Small intestine (tissue), 7 donors: ENCODE measurements around the gene OGA. TPM values are rescaled to one million over a fixed set of nuclear protein-coding genes. Genes with fewer than 3 reads are reported as not detected.
"Not testable (repeated sequence)": the region's sequence is repeated elsewhere in the genome, so short reads cannot be mapped to it uniquely, and the experiment has no call there.

Experiments
- DNase-seq, 2 donors: peaks; one replicate each; pipeline versions ENCODE4 v3.0.0 to v3.0.0-alpha.2; 2013
- FAIRE-seq: peaks from 2 replicates; lab custom pipeline; 2012; peaks lifted over from hg19 to GRCh38; lab: Jason Lieb, UNC
- H3K27ac ChIP-seq, 3 donors: one replicate each; pipeline ENCODE4 v1.5.1; 2013; ENCODE audit warnings: low read length in 2 of 3, mild to moderate bottlenecking in 2 of 3, control low read depth in 1 of 3, inconsistent platforms in 1 of 3, low read depth in 1 of 3, moderate library complexity in 1 of 3
- H3K27me3 ChIP-seq, 3 donors: one replicate each; pipeline ENCODE4 v1.6.1; 2013; ENCODE audit warnings: low read length in 3 of 3, inconsistent platforms in 1 of 3; ENCODE audit not compliant: control insufficient read depth in 3 of 3, insufficient read depth in 3 of 3
- H3K36me3 ChIP-seq, 3 donors: one replicate each; pipeline ENCODE4 v1.6.1; 2013; ENCODE audit warnings: low read length in 3 of 3, inconsistent platforms in 1 of 3, low read depth in 1 of 3, mild to moderate bottlenecking in 1 of 3, moderate library complexity in 1 of 3; ENCODE audit not compliant: control insufficient read depth in 3 of 3, insufficient read depth in 2 of 3
- H3K4me1 ChIP-seq, 3 donors: one replicate each; pipeline ENCODE4 v1.6.1; 2013; ENCODE audit warnings: low read length in 2 of 3, inconsistent platforms in 1 of 3, low read depth in 1 of 3, mild to moderate bottlenecking in 1 of 3, moderate library complexity in 1 of 3; ENCODE audit not compliant: control insufficient read depth in 3 of 3, insufficient read depth in 2 of 3
- H3K4me3 ChIP-seq, 3 donors: one replicate each; pipeline ENCODE4 v1.5.1; 2013; ENCODE audit warnings: low read length in 3 of 3, control low read depth in 1 of 3, inconsistent platforms in 1 of 3, low read depth in 1 of 3, mild to moderate bottlenecking in 1 of 3, moderate library complexity in 1 of 3
- H3K9me3 ChIP-seq, 2 donors: one replicate each; pipeline ENCODE4 v1.6.1; 2013; ENCODE audit warnings: low read depth in 1 of 2, low read length in 1 of 2; ENCODE audit not compliant: control insufficient read depth in 2 of 2, insufficient read depth in 1 of 2
- whole genome bisulfite sequencing, 3 donors: extraction: QIAGEN DNeasy Blood & Tissue Kit; methylation state at CpG; one replicate each; pipeline ENCODE4 v1.1.7; 2013; 5-methylcytosine and 5-hydroxymethylcytosine counted together
- polyA plus RNA-seq, 4 donors: library from polyadenylated mRNA; stranded (reverse) in 3 of 4; unstranded in 1 of 4; fragments of 200-250 nt in 3 of 4; fragments of 120-200 nt in 1 of 4; gene quantifications; one replicate each; pipeline versions ENCODE4 v1.2.1 to v1.2.3, GENCODE V29; 2013
- donor health status: healthy with polysubstance abuse.
- donor health status: control.
- donor health status: control.
- donor health status: Bipolar disorder and iron deficiency.
- donor health status: healthy.

The OGA gene
- polyA plus RNA-seq, 4 donors = 26.5 to 116 (median 31.3) TPM

DNA sequence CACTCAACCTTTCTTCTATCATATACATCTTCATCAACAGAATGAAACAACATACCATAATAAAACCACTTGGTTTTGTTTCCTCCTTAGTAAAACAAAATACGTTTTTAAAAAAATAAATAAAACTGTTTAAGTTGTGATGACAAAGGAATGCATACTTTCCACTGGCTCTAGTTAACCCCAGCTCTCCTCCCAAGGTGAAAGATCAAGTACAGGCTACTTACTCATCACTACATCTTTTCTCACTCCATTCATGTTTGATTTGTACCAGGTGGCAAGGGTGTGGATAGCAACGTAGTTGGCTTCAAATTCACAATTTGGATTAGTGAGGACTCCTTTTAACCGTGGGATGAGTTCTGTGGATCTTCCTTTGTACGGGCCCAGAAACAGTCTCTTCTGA is 14.7 kb downstream of the OGA start:
- Histone ChIP-seq H3K9me3 (no peaks in the 10 kb centered on the region), H3K27me3 (no peaks in the 10 kb centered on the region), H3K27ac (no peak overlapping the region), H3K36me3 (peaks cover 19 to 57% (median 30%) of the 10 kb centered on the region in 3 donors), H3K4me3 (no peak overlapping the region), H3K4me1 (no peaks in the 10 kb centered on the region)
- DNase-seq = no peak
- WGBS, 3 donors = 75 to 80% (median 79%) methylated on average over 4 of the region's 4 CpGs
- FAIRE-seq = no peak

DNA sequence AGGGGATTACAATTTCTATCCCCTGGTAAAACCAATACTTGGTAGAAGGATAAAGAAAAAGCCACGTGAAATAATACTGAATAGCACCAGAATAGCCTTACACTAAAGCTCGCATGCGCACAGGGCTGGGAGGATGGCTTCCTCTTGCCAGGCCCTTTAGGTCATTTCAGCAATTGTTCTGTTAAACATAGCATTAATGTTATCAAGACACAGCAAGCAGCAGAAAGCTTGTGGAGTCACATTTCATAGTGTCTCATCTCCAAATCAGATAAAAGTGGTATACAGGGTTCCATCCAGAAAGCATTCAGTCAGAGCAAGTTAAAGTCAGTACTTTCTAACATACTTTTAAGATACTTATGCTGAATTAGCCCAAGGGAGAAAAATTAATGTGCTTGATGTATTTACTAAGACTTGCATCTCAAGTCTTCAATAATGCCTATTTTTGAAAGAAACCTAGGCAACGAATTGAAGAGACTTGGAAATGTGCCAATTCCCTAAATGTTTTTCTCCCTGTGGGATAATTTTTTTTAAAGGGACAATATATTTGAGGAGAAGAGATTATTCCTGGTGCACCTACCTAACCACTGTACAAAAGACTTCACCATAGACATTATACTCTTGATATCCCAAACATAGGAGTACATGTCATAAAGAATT is 20.7 kb downstream of the OGA start:
- no peak for DNase-seq
- 78 to 80% (median 79%) methylated on average over 4 of the region's 4 CpGs for WGBS, 3 donors
- H3K9me3 ChIP-seq = no peaks in the 10 kb centered on the region
- H3K36me3 ChIP-seq = peaks cover 27 to 51% (median 34%) of the 10 kb centered on the region in 3 donors
- H3K27ac ChIP-seq = no peak overlapping the region
- no peak overlapping the region for H3K4me3 ChIP-seq
- FAIRE-seq = no peak
- no peaks in the 10 kb centered on the region for H3K4me1 ChIP-seq
- H3K27me3 ChIP-seq = no peaks in the 10 kb centered on the region

DNA sequence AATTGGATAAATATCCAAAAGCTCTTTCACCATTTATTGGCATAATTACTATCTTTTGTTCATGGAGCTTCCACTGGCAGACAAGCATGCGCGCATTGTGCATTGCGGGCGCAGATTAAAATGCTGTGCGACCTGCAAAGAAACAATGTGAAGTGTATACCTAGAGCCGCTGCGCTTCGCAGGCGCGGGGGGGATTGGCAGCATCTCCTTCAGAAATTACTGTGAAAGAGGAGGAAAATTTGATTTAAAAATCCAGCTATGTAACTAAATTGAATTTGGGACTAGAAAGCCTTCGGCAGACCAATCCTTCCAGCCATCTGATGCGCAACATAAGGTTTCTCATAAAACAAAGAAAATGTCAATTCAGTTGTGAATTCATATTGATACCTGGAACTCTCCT is 24.7 kb downstream of the OGA start:
- Histone ChIP-seq H3K36me3 (peaks cover 21 to 50% (median 25%) of the 10 kb centered on the region in 3 donors), H3K27ac (no peak overlapping the region), H3K4me3 (no peak overlapping the region), H3K9me3 (no peaks in the 10 kb centered on the region), H3K4me1 (no peaks in the 10 kb centered on the region), H3K27me3 (no peaks in the 10 kb centered on the region)
- WGBS, 3 donors = 97 to 98% (median 97%) methylated on average over 12 of the region's 12 CpGs
- DNase-seq (no peak), FAIRE-seq (no peak)

DNA sequence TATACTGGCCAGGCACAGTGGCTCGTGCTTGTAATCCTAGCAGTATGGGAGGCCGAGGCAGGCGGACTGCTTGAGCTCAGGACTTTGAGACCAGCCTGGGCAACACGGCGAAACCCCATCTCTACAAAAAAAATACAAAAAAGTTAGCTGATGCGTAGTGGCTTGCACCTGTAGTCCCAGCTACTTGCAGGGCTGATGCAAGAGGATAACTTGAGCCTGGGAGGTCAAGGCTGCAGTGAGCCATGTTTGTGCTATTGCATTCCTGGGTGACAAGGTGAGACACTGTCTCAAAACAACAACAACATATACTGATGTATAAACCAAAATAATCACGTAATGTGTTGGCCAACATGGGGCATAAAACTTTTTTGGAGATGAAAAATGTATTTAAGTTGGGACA is 28.6 kb downstream of the OGA start:
- FAIRE-seq (no peak), DNase-seq (no peak)
- H3K36me3 ChIP-seq = peaks cover 15 to 47% (median 27%) of the 10 kb centered on the region in 3 donors
- no peak overlapping the region for H3K4me3 ChIP-seq
- H3K4me1 ChIP-seq = no peaks in the 10 kb centered on the region
- WGBS, 3 donors = 96 to 98% (median 97%) methylated on average over 7 of the region's 7 CpGs
- no peaks in the 10 kb centered on the region for H3K27me3 ChIP-seq
- H3K9me3 ChIP-seq = no peaks in the 10 kb centered on the region
- H3K27ac ChIP-seq = no peak overlapping the region

DNA sequence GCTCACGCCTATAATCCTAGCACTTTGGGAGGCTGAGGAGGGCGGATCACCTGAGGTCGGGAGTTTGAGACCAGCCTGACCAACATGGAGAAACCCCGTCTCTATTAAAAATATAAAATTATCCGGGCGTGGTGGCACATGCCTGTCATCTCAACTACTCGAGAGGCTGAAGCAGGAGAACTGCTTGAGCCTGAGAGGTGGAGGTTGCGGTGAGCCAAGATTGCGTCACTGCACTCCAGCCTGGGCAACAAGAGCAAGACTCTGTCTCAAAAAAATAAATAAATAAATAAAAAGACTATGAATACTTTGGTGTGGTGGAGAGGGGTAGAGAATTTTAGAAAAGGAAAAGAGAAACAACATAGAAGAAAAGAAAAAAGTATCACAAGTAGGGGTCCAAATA is 29.0 kb downstream of the OGA start:
- WGBS, 3 donors = 91 to 97% (median 91%) methylated on average over 9 of the region's 9 CpGs

DNA sequence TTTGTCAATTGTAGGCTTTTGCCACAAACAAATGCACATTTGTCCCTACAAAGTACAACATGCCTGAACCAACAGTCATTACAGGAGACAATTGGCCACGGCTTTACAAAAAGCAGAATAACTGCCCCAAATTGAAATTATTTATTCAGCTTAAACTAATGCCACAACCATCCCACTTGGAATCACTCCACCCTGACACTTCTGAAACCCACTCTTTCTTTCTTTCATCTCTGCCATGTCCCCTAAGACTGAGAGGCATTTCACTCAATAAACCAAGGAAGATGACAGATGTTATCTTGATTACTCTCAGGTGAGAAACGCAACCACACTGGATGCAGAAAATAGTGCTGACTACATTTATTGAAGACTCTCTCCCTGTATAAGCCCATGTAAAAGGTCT is 32.4 kb downstream of the OGA start:
- FAIRE-seq (no peak), DNase-seq (no peak)
- no peak overlapping the region for H3K4me3 ChIP-seq
- peaks cover 4 to 30% (median 16%) of the 10 kb centered on the region in 3 donors for H3K36me3 ChIP-seq
- WGBS, 3 donors = 83 to 89% (median 85%) methylated on average over 2 of the region's 2 CpGs
- no peaks in the 10 kb centered on the region for H3K9me3 ChIP-seq
- H3K27ac ChIP-seq = no peak overlapping the region
- peaks cover 0 to 12% (median 4%) of the 10 kb centered on the region in 3 donors for H3K4me1 ChIP-seq
- H3K27me3 ChIP-seq = peaks cover 0 to under 1% (median 0%) of the 10 kb centered on the region in 3 donors

More for the DNA sequence above, 29.0 kb downstream of the OGA start:
- peaks cover 15 to 47% (median 27%) of the 10 kb centered on the region in 3 donors for H3K36me3 ChIP-seq
- H3K9me3 ChIP-seq, H3K27me3 ChIP-seq, H3K4me1 ChIP-seq, DNase-seq, FAIRE-seq, H3K27ac ChIP-seq, H3K4me3 ChIP-seq: not testable (repeated sequence)

DNA sequence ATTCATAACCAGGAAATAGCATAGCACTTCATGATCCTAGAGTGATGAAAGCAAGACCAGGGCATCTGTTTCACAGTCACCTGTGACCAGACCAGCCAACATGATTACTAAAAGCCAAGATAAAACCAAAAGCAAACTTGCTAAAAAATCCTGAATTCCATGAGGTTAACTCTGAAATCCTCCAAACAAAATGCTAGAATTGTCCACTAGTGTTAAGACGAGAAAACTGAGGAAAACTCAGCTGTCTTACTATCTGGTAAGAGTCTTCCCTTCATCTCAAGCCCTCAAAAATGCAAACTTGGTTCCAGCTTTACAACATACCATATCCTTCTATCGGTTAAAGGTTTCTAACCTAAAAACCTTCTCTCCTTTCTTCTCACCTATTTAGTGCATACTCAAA is 33.7 kb downstream of the OGA start:
- DNase-seq (no peak), FAIRE-seq (no peak)
- Histone ChIP-seq H3K27ac (no peak overlapping the region), H3K4me3 (no peak overlapping the region), H3K27me3 (peaks cover 0 to 13% (median 0%) of the 10 kb centered on the region in 3 donors), H3K9me3 (no peaks in the 10 kb centered on the region), H3K36me3 (peaks cover 2 to 23% (median 13%) of the 10 kb centered on the region in 3 donors), H3K4me1 (peaks cover 2 to 23% (median 5%) of the 10 kb centered on the region in 3 donors)
- 88 to 91% (median 89%) methylated on average over 2 of the region's 2 CpGs for WGBS, 3 donors

DNA sequence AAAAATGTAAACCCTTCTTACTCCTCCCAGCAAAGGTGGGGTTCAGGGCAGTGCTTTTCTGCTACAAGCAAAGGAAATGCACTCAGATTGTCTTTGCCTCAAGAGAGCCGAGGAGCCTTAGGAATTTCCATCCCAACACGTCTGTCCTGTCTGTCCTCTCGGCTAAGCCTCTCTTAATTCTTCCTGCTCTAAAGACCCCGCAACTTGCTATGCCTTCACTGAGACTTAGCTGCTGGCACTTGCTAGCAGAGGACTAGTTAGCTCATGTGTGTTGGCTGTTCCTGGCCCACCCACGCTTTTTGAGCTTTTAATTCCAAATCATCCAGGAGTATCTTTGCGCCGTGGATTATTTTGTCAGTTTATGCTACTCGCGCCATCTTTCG is 34.5 kb downstream of the OGA start:
- FAIRE-seq (no peak), DNase-seq (no peak)
- H3K36me3 ChIP-seq = peaks cover 0 to 17% (median 13%) of the 10 kb centered on the region in 3 donors
- no peaks in the 10 kb centered on the region for H3K9me3 ChIP-seq
- H3K4me3 ChIP-seq = peak overlapping the region in 2 of 3 donors; percentile 58 to 87
- H3K27me3 ChIP-seq = peaks cover 0 to 21% (median 0%) of the 10 kb centered on the region in 3 donors
- WGBS, 3 donors = 53 to 64% (median 63%) methylated on average over 10 of the region's 10 CpGs
- H3K27ac ChIP-seq = peak overlapping the region in 1 of 3 donors; percentile 21
- peaks cover 2 to 30% (median 8%) of the 10 kb centered on the region in 3 donors for H3K4me1 ChIP-seq
